Ishikawa (cell line): Measurements from ENCODE around the gene TMEM266.

Source experiments
- CEBPB ChIP-seq: IDR thresholded peaks from 2 replicates; pipeline ENCODE4 v1.6.1; 2012
- CREB1 ChIP-seq: IDR thresholded peaks from 2 replicates; pipeline ENCODE4 v1.6.1; 2012; ENCODE audit warnings: low read depth
- EGR1 ChIP-seq: IDR thresholded peaks from 2 replicates; pipeline ENCODE4 v1.6.1; 2012
- EP300 ChIP-seq: IDR thresholded peaks from 2 replicates; pipeline ENCODE4 v1.6.1; 2012; ENCODE audit warnings: borderline replicate concordance
- FOXM1 ChIP-seq: IDR thresholded peaks from 2 replicates; pipeline ENCODE4 v1.6.1; 2012; ENCODE audit warnings: low read depth, borderline replicate concordance
- NFIC ChIP-seq: IDR thresholded peaks from 2 replicates; pipeline ENCODE4 v1.6.1; 2012
- RAD21 ChIP-seq: IDR thresholded peaks from 2 replicates; pipeline ENCODE4 v1.6.1; 2012; ENCODE audit warnings: low read depth
- TAF1 ChIP-seq: IDR thresholded peaks from 2 replicates; pipeline ENCODE4 v1.6.1; 2012; ENCODE audit warnings: low read depth, mild to moderate bottlenecking
- TCF12 ChIP-seq: IDR thresholded peaks from 2 replicates; pipeline ENCODE4 v1.6.1; 2012; ENCODE audit warnings: low read depth
- TEAD4 ChIP-seq: IDR thresholded peaks from 2 replicates; pipeline ENCODE4 v1.6.1; 2012
- YY1 ChIP-seq: IDR thresholded peaks from 2 replicates; pipeline ENCODE4 v1.6.1; 2012; ENCODE audit warnings: low read depth
- ZBTB7A ChIP-seq: IDR thresholded peaks from 2 replicates; pipeline ENCODE4 v1.6.1; 2012; ENCODE audit warnings: low read depth
- TF ChIP-seq, protein P1 (sequence below): IDR thresholded peaks from 2 replicates; pipeline ENCODE4 v1.6.1; 2012
- TF ChIP-seq, protein P2 (sequence below): IDR thresholded peaks from 2 replicates; pipeline ENCODE4 v1.6.1; 2012; ENCODE audit warnings: low read depth, mild to moderate bottlenecking
- TF ChIP-seq, protein P3 (sequence below): IDR thresholded peaks from 2 replicates; pipeline ENCODE4 v1.6.1; 2012

Gene TMEM266

DNA sequence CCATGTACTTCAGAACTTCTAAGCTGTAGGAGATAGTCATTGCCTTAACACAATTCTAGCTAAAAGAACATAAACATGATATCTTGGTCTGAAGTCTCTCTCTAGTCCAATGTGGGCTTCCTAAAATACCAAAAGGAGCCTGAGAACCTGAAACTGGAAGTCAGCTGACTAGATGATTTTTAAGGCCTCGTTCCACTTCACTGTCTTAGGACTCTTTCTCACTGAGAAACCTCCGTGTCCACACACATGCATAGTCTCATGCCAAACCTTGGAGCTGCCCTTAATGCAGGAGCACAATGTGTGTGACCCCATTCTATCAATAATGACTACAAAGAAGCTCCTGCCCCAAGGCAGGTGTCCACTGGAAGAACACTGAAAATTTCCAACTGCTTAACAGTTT, 163.7 kb downstream of the TMEM266 start:
- no peak for TF ChIP-seq TAF1
- TF ChIP-seq, protein P1, sequence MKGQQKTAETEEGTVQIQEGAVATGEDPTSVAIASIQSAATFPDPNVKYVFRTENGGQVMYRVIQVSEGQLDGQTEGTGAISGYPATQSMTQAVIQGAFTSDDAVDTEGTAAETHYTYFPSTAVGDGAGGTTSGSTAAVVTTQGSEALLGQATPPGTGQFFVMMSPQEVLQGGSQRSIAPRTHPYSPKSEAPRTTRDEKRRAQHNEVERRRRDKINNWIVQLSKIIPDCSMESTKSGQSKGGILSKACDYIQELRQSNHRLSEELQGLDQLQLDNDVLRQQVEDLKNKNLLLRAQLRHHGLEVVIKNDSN: no peak
- no peak for TF ChIP-seq ZBTB7A
- no peak for TF ChIP-seq YY1
- TF ChIP-seq EGR1: no peak
- no peak for TF ChIP-seq CREB1
- no peak for TF ChIP-seq NFIC
- no peak for TF ChIP-seq EP300
- TF ChIP-seq CEBPB: no peak
- no peak for TF ChIP-seq FOXM1
- no peak for TF ChIP-seq TEAD4
- TF ChIP-seq, protein P2, sequence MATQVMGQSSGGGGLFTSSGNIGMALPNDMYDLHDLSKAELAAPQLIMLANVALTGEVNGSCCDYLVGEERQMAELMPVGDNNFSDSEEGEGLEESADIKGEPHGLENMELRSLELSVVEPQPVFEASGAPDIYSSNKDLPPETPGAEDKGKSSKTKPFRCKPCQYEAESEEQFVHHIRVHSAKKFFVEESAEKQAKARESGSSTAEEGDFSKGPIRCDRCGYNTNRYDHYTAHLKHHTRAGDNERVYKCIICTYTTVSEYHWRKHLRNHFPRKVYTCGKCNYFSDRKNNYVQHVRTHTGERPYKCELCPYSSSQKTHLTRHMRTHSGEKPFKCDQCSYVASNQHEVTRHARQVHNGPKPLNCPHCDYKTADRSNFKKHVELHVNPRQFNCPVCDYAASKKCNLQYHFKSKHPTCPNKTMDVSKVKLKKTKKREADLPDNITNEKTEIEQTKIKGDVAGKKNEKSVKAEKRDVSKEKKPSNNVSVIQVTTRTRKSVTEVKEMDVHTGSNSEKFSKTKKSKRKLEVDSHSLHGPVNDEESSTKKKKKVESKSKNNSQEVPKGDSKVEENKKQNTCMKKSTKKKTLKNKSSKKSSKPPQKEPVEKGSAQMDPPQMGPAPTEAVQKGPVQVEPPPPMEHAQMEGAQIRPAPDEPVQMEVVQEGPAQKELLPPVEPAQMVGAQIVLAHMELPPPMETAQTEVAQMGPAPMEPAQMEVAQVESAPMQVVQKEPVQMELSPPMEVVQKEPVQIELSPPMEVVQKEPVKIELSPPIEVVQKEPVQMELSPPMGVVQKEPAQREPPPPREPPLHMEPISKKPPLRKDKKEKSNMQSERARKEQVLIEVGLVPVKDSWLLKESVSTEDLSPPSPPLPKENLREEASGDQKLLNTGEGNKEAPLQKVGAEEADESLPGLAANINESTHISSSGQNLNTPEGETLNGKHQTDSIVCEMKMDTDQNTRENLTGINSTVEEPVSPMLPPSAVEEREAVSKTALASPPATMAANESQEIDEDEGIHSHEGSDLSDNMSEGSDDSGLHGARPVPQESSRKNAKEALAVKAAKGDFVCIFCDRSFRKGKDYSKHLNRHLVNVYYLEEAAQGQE: no peak
- no peak for TF ChIP-seq RAD21
- TF ChIP-seq, protein P3, sequence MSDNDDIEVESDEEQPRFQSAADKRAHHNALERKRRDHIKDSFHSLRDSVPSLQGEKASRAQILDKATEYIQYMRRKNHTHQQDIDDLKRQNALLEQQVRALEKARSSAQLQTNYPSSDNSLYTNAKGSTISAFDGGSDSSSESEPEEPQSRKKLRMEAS: no peak
- no peak for TF ChIP-seq TCF12

DNA sequence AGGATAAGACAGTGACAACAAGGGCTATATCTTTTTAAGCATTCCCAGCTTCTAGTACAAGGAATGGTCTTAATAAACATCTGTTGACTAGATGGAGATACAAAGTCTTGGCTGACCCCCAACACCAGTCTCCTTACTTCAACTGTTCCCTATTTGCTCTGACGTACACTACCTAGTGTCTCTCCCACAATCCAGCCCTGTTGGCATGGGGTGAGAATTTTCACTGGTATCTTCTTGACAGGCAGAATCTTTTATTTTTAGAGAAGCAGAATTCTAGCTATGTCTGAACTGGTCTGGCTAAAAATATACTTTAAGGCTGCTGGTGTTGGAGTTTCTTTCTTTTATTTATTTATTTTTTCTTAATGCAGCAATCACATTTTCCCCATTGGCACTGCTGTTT, 169.5 kb downstream of the TMEM266 start:
- no peak for TF ChIP-seq EGR1
- TF ChIP-seq YY1: no peak
- no peak for TF ChIP-seq CEBPB
- no peak for TF ChIP-seq RAD21
- no peak for TF ChIP-seq TAF1
- no peak for TF ChIP-seq CREB1
- TF ChIP-seq, protein P2: no peak
- no peak for TF ChIP-seq TEAD4
- no peak for TF ChIP-seq TCF12
- TF ChIP-seq FOXM1: no peak
- TF ChIP-seq, protein P3: no peak
- TF ChIP-seq EP300: no peak
- no peak for TF ChIP-seq NFIC
- no peak for TF ChIP-seq ZBTB7A
- TF ChIP-seq, protein P1: no peak

DNA sequence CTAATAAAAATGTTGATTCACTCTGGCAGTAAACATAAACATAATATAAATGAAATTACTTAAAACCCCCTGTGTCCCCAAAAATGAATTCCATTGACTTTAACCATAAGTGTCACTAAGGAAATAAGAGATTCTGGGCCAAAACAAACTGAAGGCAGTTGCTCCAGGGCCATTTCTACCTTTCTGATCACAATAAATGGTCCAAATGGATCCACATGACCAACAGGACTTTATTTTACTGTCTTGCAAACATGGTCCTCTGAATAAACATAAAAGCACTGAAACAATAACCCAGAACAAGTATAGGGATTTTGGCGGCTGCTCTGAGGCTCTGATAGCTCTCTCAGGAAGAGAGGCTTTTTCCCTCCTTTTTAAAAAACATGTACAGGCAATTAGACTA, 174.1 kb downstream of the TMEM266 start:
- no peak for TF ChIP-seq TCF12

DNA sequence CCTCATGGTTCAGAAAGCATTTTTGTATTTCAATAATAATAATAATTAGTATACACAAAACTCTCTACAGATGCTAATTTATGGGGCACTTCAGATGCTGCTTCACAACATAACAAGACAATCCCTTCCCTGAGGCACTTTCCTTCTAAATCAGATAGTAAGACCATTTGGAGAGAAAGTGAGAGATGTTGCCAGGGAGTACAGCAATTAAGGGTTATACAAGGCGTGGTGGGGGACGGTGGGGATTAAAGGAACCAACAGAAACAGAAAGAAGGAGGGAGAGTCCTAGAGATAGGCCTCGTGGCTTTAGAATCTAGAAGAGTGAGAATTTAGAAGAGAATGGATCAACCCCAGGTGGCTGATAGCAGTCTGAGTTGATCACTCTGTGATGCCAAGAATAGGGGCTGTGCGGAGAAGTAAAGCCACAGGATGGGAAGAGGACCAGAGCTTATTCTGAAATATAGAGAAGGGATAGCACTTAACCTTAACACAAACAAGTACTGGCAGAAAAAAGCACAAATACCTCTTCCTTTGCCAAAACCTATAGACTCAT, 174.6 kb downstream of the TMEM266 start:
- TF ChIP-seq EP300: no peak
- TF ChIP-seq RAD21: no peak
- no peak for TF ChIP-seq TEAD4
- TF ChIP-seq NFIC: no peak
- no peak for TF ChIP-seq FOXM1
- no peak for TF ChIP-seq ZBTB7A

DNA sequence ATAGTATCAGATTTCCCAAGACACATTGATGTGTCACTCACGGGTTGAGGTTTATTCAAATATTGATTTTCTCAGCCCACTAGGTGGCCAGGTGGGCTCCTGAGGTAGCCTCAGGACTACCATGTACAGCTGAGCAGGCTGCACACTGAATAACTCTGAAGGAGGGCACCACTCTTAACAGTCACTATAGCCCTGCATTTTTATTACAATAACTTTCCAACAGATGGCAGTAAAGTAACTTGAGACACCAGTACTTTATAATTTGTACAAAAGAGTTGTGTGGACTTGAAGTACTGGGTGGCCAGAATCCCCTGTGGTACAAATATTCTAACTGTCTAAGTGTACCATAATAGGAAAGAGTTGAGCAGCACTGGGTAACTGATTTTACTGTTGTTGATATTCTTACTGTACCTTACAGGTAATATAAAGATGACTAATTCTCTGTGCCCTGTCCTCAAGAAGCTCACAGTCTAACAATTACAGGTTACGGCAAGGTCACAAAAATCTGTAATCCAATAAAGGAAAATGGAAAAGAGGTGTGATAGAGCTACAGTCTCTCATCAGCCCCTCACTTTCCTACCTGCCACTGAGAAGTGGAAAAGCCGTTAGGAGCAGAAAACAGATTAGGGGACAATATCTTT, 175.5 kb downstream of the TMEM266 start:
- TF ChIP-seq TCF12 (no peak), RAD21 (peak; percentile 70)

DNA sequence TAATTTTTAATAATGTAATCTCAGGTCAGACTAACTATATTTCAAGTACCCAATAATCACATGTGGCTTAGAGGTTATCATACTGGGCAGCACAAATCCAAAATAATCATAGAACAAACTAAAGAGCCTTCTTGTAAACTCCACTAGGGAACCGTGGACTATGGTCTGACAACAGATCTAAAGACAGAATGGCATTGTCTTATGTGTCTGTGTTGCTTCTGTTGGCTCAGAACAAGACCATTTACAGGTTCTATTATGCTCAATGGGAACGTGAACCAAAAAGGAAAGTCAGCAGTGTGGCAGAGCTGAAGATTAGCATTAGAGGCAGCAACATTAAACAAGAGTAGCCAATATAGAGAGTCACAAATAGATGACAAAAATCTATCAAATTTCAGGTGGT, 176.6 kb downstream of the TMEM266 start:
- TF ChIP-seq NFIC (no peak), ZBTB7A (no peak), TEAD4 (no peak)

DNA sequence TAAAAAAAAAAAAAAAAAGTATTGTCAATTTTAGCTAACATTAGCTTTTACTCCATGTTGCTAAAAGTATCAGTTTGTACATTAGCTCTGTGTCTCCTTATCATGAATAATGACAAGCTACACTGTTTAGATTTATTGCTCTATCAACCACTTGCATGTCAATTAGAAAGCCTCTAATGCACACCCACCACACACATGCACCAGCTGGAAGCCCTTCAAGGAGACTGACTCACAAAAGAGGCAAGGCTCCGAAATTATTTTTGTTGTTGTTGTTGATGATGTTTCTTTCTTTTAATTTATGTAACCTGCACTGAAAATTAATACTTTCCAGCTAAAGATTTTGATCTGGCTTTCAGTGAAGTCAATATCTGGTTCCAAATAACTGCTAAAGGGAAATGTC, 180.0 kb downstream of the TMEM266 start:
- TF ChIP-seq, protein P3: no peak
- TF ChIP-seq YY1 (no peak), TAF1 (no peak), EP300 (no peak), NFIC (no peak), RAD21 (no peak), ZBTB7A (no peak), FOXM1 (no peak), TEAD4 (no peak), CREB1 (no peak), EGR1 (no peak), TCF12 (no peak), CEBPB (no peak)
- TF ChIP-seq, protein P2: no peak
- TF ChIP-seq, protein P1: no peak
